IMR-90 (cell line): ENCODE results near the gene TMEM256. TPM values are rescaled to one million over a fixed set of nuclear protein-coding genes. Genes with fewer than 3 reads are reported as not detected.

Source experiments
- ATAC-seq: fragments of 200-7000 bp; cut with Tn5 transposase; 2 replicates; pipeline ENCODE4 v1.9.1; 2020; ENCODE audit warnings: low read depth, mild to moderate bottlenecking, moderate library complexity
- BruUV-seq: library from RNA; stranded (reverse); fragments of 400-500 nt; replicated peaks from 2 replicates; lab custom pipeline; 2021; lab: Mats Ljungman, UMichigan
- CTCF ChIA-PET: fragments of 300-600 bp; formaldehyde crosslinking; extraction: SDS; loops from one replicate; lab custom pipeline; 2021; ENCODE audit warnings: antibody characterized with exemption; lab: Yijun Ruan, JAX
- POLR2A ChIA-PET: fragments of 300-600 bp; sonication (Branson Sonifier 250); formaldehyde crosslinking; loops from one replicate; lab custom pipeline; 2022; ENCODE audit warnings: antibody characterized with exemption; ENCODE audit not compliant: unreplicated experiment; lab: Charles Lee
- DNase-seq: peaks from one replicate; pipeline ENCODE4 v3.0.0; 2013
- H2AFZ ChIP-seq: replicated peaks from 2 replicates; pipeline ENCODE3; 2013; ENCODE audit warnings: low read length, mild to moderate bottlenecking; ENCODE audit not compliant: poor library complexity
- H2AK5ac ChIP-seq: 2 replicates; pipeline ENCODE4 v1.6.1; 2013; ENCODE audit warnings: low read depth, low read length, inconsistent platforms
- H2AK9ac ChIP-seq: replicated peaks from 2 replicates; pipeline ENCODE3; 2013; ENCODE audit warnings: mild to moderate bottlenecking, low read depth, low read length, moderate library complexity; ENCODE audit not compliant: poor library complexity
- H2BK120ac ChIP-seq: 2 replicates; pipeline ENCODE4 v1.6.1; 2013; ENCODE audit warnings: low read depth, low read length, inconsistent platforms
- H2BK15ac ChIP-seq: 3 replicates; pipeline ENCODE4 v1.6.1; 2013; ENCODE audit warnings: low read depth, low read length, inconsistent platforms
- H2BK20ac ChIP-seq: 2 replicates; pipeline ENCODE4 v1.6.1; 2013; ENCODE audit warnings: low read depth, mild to moderate bottlenecking, inconsistent platforms, low read length, moderate library complexity
- H2BK5ac ChIP-seq: 2 replicates; pipeline ENCODE4 v1.6.1; 2013; ENCODE audit warnings: mild to moderate bottlenecking, low read depth, low read length, inconsistent platforms; ENCODE audit not compliant: poor library complexity, severe bottlenecking
- H3K14ac ChIP-seq: replicated peaks from 2 replicates; pipeline ENCODE4 v1.6.1; 2013; ENCODE audit warnings: low read depth, low read length, inconsistent platforms
- H3K18ac ChIP-seq: 2 replicates; pipeline ENCODE4 v1.6.1; 2013; ENCODE audit warnings: low read depth, low read length, control low read depth
- H3K23ac ChIP-seq: 2 replicates; pipeline ENCODE4 v1.6.1; 2013; ENCODE audit warnings: low read depth, low read length, inconsistent platforms
- H3K27ac ChIP-seq: 2 replicates; pipeline ENCODE4 v1.5.1; 2013; ENCODE audit warnings: mild to moderate bottlenecking, control low read depth, low read length; ENCODE audit not compliant: insufficient read depth
- H3K27me3 ChIP-seq: 2 replicates; pipeline ENCODE4 v1.6.1; 2013; ENCODE audit warnings: low read length; ENCODE audit not compliant: control insufficient read depth, insufficient read depth
- H3K36me3 ChIP-seq: 2 replicates; pipeline ENCODE4 v1.6.1; 2013; ENCODE audit warnings: low read length, mixed read lengths; ENCODE audit not compliant: control insufficient read depth, insufficient read depth
- H3K4ac ChIP-seq: 2 replicates; pipeline ENCODE4 v1.6.1; 2013; ENCODE audit warnings: low read depth, low read length, inconsistent platforms
- H3K4me1 ChIP-seq: 2 replicates; pipeline ENCODE4 v1.6.1; 2013; ENCODE audit warnings: low read length, mixed read lengths; ENCODE audit not compliant: control insufficient read depth, insufficient read depth
- H3K4me2 ChIP-seq: 2 replicates; pipeline ENCODE4 v1.6.1; 2013; ENCODE audit warnings: low read depth, mild to moderate bottlenecking, control low read depth, low read length, moderate library complexity
- H3K4me3 ChIP-seq: 2 replicates; pipeline ENCODE4 v1.5.1; 2013; ENCODE audit warnings: low read depth, mild to moderate bottlenecking, control low read depth, low read length, moderate library complexity; ENCODE audit not compliant: insufficient read depth
- H3K56ac ChIP-seq: 2 replicates; pipeline ENCODE4 v1.6.1; 2013; ENCODE audit warnings: low read length, inconsistent platforms; ENCODE audit not compliant: insufficient read depth; ENCODE audit errors: extremely low read depth
- H3K79me1 ChIP-seq, 2 experiments: 2 replicates each; pipeline ENCODE4 v1.6.1; 2013; ENCODE audit warnings: low read length in 2 of 2, inconsistent platforms in 1 of 2, low read depth in 1 of 2
- H3K9ac ChIP-seq: 2 replicates; pipeline ENCODE4 v1.6.1; 2013; ENCODE audit warnings: low read depth, low read length, control low read depth
- H3K9me1 ChIP-seq: 2 replicates; pipeline ENCODE4 v1.6.1; 2013; ENCODE audit warnings: low read length, inconsistent platforms; ENCODE audit not compliant: insufficient read depth
- H3K9me3 ChIP-seq: 2 replicates; pipeline ENCODE4 v1.6.1; 2013; ENCODE audit warnings: low read length; ENCODE audit not compliant: control insufficient read depth, insufficient read depth
- H4K20me1 ChIP-seq: 2 replicates; pipeline ENCODE4 v1.6.1; 2013; ENCODE audit warnings: low read length, inconsistent platforms; ENCODE audit not compliant: insufficient read depth
- H4K5ac ChIP-seq: 2 replicates; pipeline ENCODE4 v1.6.1; 2013; ENCODE audit warnings: mild to moderate bottlenecking, low read depth, low read length, control low read depth
- H4K8ac ChIP-seq, 2 experiments: 2 replicates each; pipeline ENCODE4 v1.6.1; 2013; ENCODE audit warnings: low read depth in 2 of 2, low read length in 2 of 2, control low read depth in 1 of 2, inconsistent platforms in 1 of 2
- H4K91ac ChIP-seq: 2 replicates; pipeline ENCODE4 v1.6.1; 2013; ENCODE audit warnings: low read depth, low read length, inconsistent platforms; ENCODE audit not compliant: insufficient read depth
- BHLHE40 ChIP-seq: fragments of 150-350 bp; IDR thresholded peaks from 2 replicates; pipeline ENCODE4 v1.6.1; 2016; ENCODE audit warnings: mild to moderate bottlenecking, low read depth, low read length
- CEBPB ChIP-seq: IDR thresholded peaks from 2 replicates; pipeline ENCODE4 v1.6.1; 2012; ENCODE audit warnings: low read depth, low read length, improper control_type of control experiment
- CHD1 ChIP-seq: IDR thresholded peaks from 2 replicates; pipeline ENCODE4 v1.6.1; 2012; ENCODE audit warnings: low read depth, low read length, improper control_type of control experiment
- FOS ChIP-seq: fragments of 150-350 bp; IDR thresholded peaks from 2 replicates; pipeline ENCODE4 v1.6.1; 2016; ENCODE audit warnings: low read depth, low read length
- MAFK ChIP-seq: IDR thresholded peaks from 2 replicates; pipeline ENCODE4 v1.6.1; 2012; ENCODE audit warnings: low read depth, low read length, improper control_type of control experiment
- MAZ ChIP-seq: IDR thresholded peaks from 2 replicates; pipeline ENCODE4 v1.6.1; 2012; ENCODE audit warnings: low read depth, mild to moderate bottlenecking, low read length, improper control_type of control experiment, moderate library complexity, borderline replicate concordance
- MXI1 ChIP-seq: IDR thresholded peaks from 2 replicates; pipeline ENCODE4 v1.6.1; 2012; ENCODE audit warnings: low read depth, mild to moderate bottlenecking, low read length, moderate library complexity, borderline replicate concordance
- NFE2L2 ChIP-seq: fragments of 150-350 bp; IDR thresholded peaks from 2 replicates; pipeline ENCODE4 v1.6.1; 2016; ENCODE audit warnings: low read depth, mild to moderate bottlenecking, low read length
- POLR2A ChIP-seq: IDR thresholded peaks from 2 replicates; pipeline ENCODE4 v1.6.1; 2012; ENCODE audit warnings: mild to moderate bottlenecking, low read depth, low read length
- RAD21 ChIP-seq: IDR thresholded peaks from 2 replicates; pipeline ENCODE4 v1.6.1; 2012; ENCODE audit warnings: low read length, improper control_type of control experiment
- RCOR1 ChIP-seq: IDR thresholded peaks from 2 replicates; pipeline ENCODE4 v1.6.1; 2012; ENCODE audit warnings: mild to moderate bottlenecking, low read length, improper control_type of control experiment; ENCODE audit not compliant: insufficient replicate concordance
- RFX5 ChIP-seq: IDR thresholded peaks from 2 replicates; pipeline ENCODE4 v1.8.0; 2012; ENCODE audit warnings: low read depth, mild to moderate bottlenecking, low read length, moderate library complexity
- SMC3 ChIP-seq: fragments of 150-350 bp; IDR thresholded peaks from 2 replicates; pipeline ENCODE4 v1.6.1; 2016; ENCODE audit warnings: low read depth, mild to moderate bottlenecking, antibody characterized with exemption, low read length, moderate library complexity
- WGBS, 2 experiments: methylation state at CpG; one replicate each; pipeline versions ENCODE4 v1.1.5 to v1.1.7; 2013; ENCODE audit warnings: missing lambda C conversion rate in 2 of 2; ENCODE audit not compliant: insufficient read length in 1 of 2; ENCODE audit errors: extremely low coverage in 2 of 2; 5-methylcytosine and 5-hydroxymethylcytosine counted together
- dilution Hi-C: fragments of 300-500 bp; cut with HindIII; formaldehyde crosslinking; loops from one replicate; pipeline ENCODE4 v1.14.3; 2018; ENCODE audit warnings: low sequenced_read_pairs; ENCODE audit not compliant: unreplicated experiment
- in situ Hi-C: fragments of 300-500 bp; cut with MboI; formaldehyde crosslinking; loops from 3 replicates; pipeline ENCODE4 v1.14.3; 2019; ENCODE audit warnings: low sequenced_read_pairs, inconsistent platforms, mixed read lengths
- intact Hi-C: fragments of 100-400 bp; cut with micrococcal nuclease; formaldehyde crosslinking; loops from 2 replicates; pipeline ENCODE4 v1.10.0; 2022
- polyA plus RNA-seq, 3 experiments: library from polyadenylated mRNA; depleted of rRNA; stranded (reverse); fragments of >200 nt; gene quantifications; 2 replicates each; pipeline ENCODE4 v1.2.3, GENCODE V29; 2012; ENCODE audit warnings: low replicate concordance in 1 of 3
- total RNA-seq: library from RNA; depleted of rRNA; stranded (reverse); fragments of >200 nt; gene quantifications from 2 replicates; pipeline ENCODE4 v1.2.3, GENCODE V29; 2012
- TF ChIP-seq, protein P1 (sequence below): conservative IDR thresholded peaks from 2 replicates; pipeline ENCODE4 v1.5.1; 2012; ENCODE audit warnings: mild to moderate bottlenecking, low read depth, low read length, improper control_type of control experiment
- TF ChIP-seq, protein P2 (sequence below): fragments of 150-350 bp; IDR thresholded peaks from 2 replicates; pipeline ENCODE4 v1.6.1; 2016; ENCODE audit warnings: low read depth, mild to moderate bottlenecking, low read length, moderate library complexity, borderline replicate concordance
- TF ChIP-seq, protein P3 (sequence below): fragments of 150-350 bp; IDR thresholded peaks from 2 replicates; pipeline ENCODE4 v1.6.1; 2017; ENCODE audit warnings: mild to moderate bottlenecking, antibody characterized with exemption, low read length, low read depth

The TMEM256 gene
- total and polyA plus RNA-seq, 2 of the 4 experiments (the other 2 are of a cell fraction) = 38.4 to 174 TPM

DNA sequence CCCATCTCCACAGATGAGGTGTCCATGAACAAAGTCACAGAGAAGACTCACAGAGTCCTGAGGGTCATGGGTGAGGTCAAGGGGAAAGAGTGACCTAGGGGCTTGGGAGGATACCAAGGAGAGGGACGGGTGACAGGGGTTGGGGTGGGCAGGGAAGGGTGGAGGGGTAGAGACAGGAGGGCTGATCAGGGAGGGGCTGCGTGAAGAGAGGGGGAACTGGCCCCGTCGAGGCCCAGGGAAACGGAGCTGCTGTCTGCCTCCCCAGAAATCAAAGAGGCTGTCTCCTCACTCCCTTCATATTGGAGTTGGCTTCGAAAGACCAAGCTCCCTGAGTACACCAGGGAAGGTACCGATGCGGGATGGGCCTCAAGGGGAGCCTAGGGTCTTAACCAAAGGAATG lies 48.3 kb downstream of the TMEM256 start:
- Histone ChIP-seq H3K4me2 (no peak overlapping the region), H4K20me1 (peaks cover 18% of the 10 kb centered on the region), H2BK20ac (no peak overlapping the region), H3K9ac (no peak overlapping the region; the same call in 1 of the 2 replicates), H3K23ac (no peak overlapping the region), H3K9me1 (peaks cover 21% of the 10 kb centered on the region), H2BK120ac (no peak overlapping the region), H3K79me1 (peaks cover 20 to 46% of the 10 kb centered on the region in 2 experiments; a peak in 3 of 4 replicates), H3K9me3 (no peaks in the 10 kb centered on the region), H3K27ac (0 out of 2 replicates have a peak overlapping the region, but pooled peaks have one; percentile 6), H3K4me3 (no peak overlapping the region), H4K8ac (peak overlapping the region in 1 of 2 experiments; percentile 29; a peak in 1 of 4 replicates), H3K18ac (no peak overlapping the region), H3K27me3 (no peaks in the 10 kb centered on the region), H3K36me3 (no peaks in the 10 kb centered on the region), H2AK5ac (peak overlapping the region; percentile 53; the same call in 1 of the 2 replicates), H3K14ac (peak overlapping the region; percentile 42; the same call in 1 of the 2 replicates), H4K91ac (peak overlapping the region; percentile 60; the same call in 1 of the 2 replicates), H3K56ac (no peak overlapping the region), H4K5ac (0 out of 2 replicates have a peak overlapping the region, but pooled peaks have one; percentile 26), H3K4me1 (peaks cover 32% of the 10 kb centered on the region), H2BK15ac (peak overlapping the region; percentile 21; the same call in 1 of the 3 replicates), H2AK9ac (peak overlapping the region; percentile 91), H3K4ac (peak overlapping the region; percentile 55), H2AFZ (peak overlapping the region; percentile 83), H2BK5ac (peak overlapping the region; percentile 30)
- CTCF ChIA-PET = interaction anchor here (0.6 to 4.1 kb wide), 6 partner anchors 16 to 205 kb away, joined by 3 to 19 read pairs (median 4); partner anchors contain the start of gene SENP3
- dilution Hi-C loops (no loop called here), in situ Hi-C loops (loop anchor here (5.0 to 10.0 kb wide), 2 partner anchors 37 to 199 kb away; partner anchors contain the start of genes PLSCR3 and TNFSF13), intact Hi-C loops (no loop called here)
- ATAC-seq = no peak
- WGBS, 2 experiments = 86% methylated on average over 1 of the region's 8 CpGs; no CpG with 5 or more reads in 1 of the 2 experiments
- POLR2A ChIA-PET = no interaction called here
- BruUV-seq = no TSS peak
- TF ChIP-seq CEBPB (no peak), CHD1 (no peak), RCOR1 (no peak), NFE2L2 (no peak), RFX5 (no peak), MXI1 (no peak), BHLHE40 (no peak), MAZ (no peak), FOS (no peak), RAD21 (no peak), MAFK (no peak), SMC3 (no peak), POLR2A (no peak)
- TF ChIP-seq, protein P1, sequence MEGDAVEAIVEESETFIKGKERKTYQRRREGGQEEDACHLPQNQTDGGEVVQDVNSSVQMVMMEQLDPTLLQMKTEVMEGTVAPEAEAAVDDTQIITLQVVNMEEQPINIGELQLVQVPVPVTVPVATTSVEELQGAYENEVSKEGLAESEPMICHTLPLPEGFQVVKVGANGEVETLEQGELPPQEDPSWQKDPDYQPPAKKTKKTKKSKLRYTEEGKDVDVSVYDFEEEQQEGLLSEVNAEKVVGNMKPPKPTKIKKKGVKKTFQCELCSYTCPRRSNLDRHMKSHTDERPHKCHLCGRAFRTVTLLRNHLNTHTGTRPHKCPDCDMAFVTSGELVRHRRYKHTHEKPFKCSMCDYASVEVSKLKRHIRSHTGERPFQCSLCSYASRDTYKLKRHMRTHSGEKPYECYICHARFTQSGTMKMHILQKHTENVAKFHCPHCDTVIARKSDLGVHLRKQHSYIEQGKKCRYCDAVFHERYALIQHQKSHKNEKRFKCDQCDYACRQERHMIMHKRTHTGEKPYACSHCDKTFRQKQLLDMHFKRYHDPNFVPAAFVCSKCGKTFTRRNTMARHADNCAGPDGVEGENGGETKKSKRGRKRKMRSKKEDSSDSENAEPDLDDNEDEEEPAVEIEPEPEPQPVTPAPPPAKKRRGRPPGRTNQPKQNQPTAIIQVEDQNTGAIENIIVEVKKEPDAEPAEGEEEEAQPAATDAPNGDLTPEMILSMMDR = no peak
- TF ChIP-seq, protein P2, sequence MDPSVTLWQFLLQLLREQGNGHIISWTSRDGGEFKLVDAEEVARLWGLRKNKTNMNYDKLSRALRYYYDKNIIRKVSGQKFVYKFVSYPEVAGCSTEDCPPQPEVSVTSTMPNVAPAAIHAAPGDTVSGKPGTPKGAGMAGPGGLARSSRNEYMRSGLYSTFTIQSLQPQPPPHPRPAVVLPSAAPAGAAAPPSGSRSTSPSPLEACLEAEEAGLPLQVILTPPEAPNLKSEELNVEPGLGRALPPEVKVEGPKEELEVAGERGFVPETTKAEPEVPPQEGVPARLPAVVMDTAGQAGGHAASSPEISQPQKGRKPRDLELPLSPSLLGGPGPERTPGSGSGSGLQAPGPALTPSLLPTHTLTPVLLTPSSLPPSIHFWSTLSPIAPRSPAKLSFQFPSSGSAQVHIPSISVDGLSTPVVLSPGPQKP = no peak
- TF ChIP-seq, protein P3, sequence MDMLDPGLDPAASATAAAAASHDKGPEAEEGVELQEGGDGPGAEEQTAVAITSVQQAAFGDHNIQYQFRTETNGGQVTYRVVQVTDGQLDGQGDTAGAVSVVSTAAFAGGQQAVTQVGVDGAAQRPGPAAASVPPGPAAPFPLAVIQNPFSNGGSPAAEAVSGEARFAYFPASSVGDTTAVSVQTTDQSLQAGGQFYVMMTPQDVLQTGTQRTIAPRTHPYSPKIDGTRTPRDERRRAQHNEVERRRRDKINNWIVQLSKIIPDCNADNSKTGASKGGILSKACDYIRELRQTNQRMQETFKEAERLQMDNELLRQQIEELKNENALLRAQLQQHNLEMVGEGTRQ = no peak
- DNase-seq = no peak
